Panc1 (cell line): Measurements from ENCODE around the gene PIGBOS1.

Source experiments
- CTCF ChIP-seq: fragments of 450-650 bp; IDR thresholded peaks from 2 replicates; pipeline ENCODE4 v1.5.1; 2017; ENCODE audit warnings: mild to moderate bottlenecking
- POLR2AphosphoS5 ChIP-seq: IDR thresholded peaks from 2 replicates; pipeline ENCODE4 v1.6.1; 2012; ENCODE audit warnings: mild to moderate bottlenecking, low read depth, low read length, moderate library complexity
- SIN3A ChIP-seq: IDR thresholded peaks from 2 replicates; pipeline ENCODE4 v1.6.1; 2012; ENCODE audit warnings: low read depth, mild to moderate bottlenecking, low read length, moderate library complexity, borderline replicate concordance; ENCODE audit not compliant: insufficient read depth
- TCF7L2 ChIP-seq: IDR thresholded peaks from 2 replicates; pipeline ENCODE4 v1.6.1; 2011; ENCODE audit warnings: mild to moderate bottlenecking, low read depth, low read length, inconsistent platforms

GRCh38 chr15:55277116-55277564, 41.8 kb downstream of the PIGBOS1 start:
- TF ChIP-seq TCF7L2 (no peak), POLR2AphosphoS5 (no peak), CTCF (no peak), SIN3A (no peak)
